Activated naive CD4-positive, alpha-beta T cell (primary cell): ENCODE measurements around the gene HTN3.
"Not testable (repeated sequence)": the region's sequence is repeated elsewhere in the genome, so short reads cannot be mapped to it uniquely, and the experiment has no call there.

ENCODE experiments used
- DNase-seq, 4 experiments: peaks; one replicate each; lab custom pipeline; 2025; lab: John Stamatoyannopoulos, UW

The HTN3 gene

GRCh38 chr4:70028159-70028558, at the start of gene HTN3:
Gene HTN3 (plus strand): TSS chr4:70028459. CDS start chr4:70030741, 2,282 bp downstream.
- not testable (repeated sequence) for DNase-seq

DNA sequence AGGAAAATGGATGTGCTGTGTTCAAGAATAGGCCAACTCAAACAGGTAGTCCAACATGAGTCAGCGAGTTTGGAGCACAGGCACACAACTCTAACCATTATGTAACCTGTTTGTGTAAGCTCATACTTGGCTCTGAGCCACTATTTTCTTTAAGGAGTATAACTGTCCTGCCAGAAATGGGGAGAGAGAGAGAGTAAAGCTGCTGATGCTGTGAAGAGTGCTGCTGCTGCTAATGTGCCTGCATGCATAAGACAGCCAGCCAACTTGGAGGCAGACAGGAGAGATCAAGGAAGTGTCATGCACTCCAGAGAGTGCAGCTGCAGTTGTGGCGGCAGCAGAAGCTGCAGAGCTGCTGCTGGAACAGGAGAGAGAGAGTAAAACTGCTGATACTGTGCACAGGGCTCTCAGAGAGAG, 44.2 kb upstream of the HTN3 start:
- no peak for DNase-seq

GRCh38 chr4:69986663-69987062, 41.6 kb upstream of the HTN3 start:
- no peak for DNase-seq

- no peak for DNase-seq
Observed at GRCh38 chr4:69991016-69991415, 37.2 kb upstream of the HTN3 start.

- no peak for DNase-seq
Observed at GRCh38 chr4:69994782-69995181, 33.5 kb upstream of the HTN3 start.

DNA sequence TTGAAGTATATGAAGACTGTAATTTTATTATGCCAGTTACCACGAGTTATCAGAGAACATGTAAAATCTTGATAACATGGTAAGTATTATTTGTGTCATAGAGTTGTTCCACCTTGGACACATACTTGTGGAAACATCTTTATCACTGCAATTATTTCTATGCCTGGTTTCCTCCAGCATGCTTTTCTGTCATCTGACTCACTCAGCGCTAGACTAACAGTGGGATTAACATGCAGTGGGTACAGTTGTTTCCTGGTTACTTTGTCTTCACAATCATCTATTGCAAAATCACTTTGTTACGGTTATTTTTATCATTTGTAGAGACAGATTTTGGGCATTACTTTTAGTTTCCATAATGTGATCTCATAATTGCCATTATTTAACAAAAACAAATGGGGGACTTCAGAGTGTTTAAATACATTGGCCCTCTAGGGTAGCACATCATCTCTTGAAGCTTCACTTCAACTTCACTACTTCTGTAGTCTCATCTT, 32.7 kb upstream of the HTN3 start, which contains the start of gene STATH:
STATH (plus strand) TSS at position 441 of the 491 bp plus-strand sequence. CDS start 2,472 bp downstream, outside the sequence.
- no peak for DNase-seq

DNA sequence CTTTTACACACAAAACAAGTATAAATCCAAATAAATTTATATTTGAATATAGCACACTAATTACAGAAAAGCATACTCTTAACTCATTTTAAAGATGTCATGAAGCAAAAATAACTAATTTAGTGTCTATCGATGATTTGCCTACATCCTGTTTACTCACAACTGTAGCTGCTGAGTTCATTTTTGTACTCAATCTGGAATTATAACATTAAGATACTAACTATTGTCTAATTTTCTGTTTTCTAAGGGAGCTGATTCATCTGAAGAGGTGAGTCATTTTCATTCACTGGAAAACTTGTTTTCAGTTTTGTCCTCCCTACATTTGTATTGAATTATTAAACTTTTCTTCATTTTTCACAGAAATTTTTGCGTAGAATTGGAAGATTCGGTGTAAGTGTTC, 28.8 kb upstream of the HTN3 start:
- DNase-seq, result no peak

- no peak for DNase-seq
Observed at GRCh38 chr4:70000711-70001110, 27.5 kb upstream of the HTN3 start.

DNA sequence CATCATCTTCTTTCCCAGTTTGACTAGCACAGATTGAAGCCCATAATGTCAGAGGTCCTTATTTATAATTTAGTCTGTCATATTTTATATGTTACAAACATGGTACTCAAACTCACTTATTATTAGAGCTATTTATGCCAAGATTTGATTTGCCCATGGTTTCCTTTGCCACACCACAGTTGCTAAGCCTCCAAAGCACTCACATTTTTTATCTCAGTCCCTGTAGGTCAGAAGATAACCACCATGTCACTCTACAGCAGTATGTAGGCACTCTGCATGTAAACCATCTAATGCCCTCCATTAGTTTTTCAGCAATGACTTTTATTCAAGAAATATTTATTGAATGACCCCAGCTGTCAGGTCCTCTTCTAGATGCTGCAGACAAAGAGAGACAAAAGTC, 25.8 kb upstream of the HTN3 start:
- DNase-seq, result no peak

DNA sequence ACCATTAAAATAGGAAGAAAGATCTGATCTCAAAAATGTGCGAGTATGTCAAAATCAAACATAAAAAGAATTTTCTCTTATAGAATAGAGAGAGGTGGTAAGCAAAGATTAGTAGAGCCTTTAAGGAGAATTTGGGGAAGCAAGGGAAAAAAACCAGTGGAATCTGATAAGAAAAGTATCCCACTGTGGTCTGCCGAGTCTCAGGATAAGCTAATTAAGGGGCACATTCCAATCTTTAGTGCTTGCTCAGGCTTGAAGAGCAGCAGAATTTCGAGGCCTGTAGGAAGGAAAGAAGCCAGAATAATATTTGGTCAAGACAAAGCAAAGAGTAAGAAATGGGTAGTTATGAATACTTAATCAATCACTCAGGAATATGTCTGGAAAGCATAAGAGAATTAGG, 19.5 kb upstream of the HTN3 start:
- no peak for DNase-seq

DNA sequence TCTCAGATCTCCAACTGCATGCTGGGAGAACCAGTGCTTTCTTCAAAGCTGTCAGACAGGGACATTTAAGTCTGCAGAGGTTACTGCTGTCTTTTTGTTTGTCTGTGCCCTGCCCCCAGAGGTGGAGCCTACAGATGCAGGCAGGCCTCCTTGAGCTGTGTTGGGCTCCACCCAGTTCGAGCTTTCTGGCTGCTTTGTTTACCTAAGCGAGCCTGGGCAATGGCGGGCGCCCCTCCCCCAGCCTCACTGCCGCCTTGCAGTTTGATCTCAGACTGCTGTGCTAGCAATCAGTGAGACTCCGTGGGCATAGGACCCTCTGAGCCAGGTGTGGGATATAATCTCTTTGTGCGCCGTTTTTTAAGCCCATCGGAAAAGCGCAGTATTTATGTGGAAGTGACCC, 9.3 kb upstream of the HTN3 start:
- DNase-seq, result not testable (repeated sequence)

DNA sequence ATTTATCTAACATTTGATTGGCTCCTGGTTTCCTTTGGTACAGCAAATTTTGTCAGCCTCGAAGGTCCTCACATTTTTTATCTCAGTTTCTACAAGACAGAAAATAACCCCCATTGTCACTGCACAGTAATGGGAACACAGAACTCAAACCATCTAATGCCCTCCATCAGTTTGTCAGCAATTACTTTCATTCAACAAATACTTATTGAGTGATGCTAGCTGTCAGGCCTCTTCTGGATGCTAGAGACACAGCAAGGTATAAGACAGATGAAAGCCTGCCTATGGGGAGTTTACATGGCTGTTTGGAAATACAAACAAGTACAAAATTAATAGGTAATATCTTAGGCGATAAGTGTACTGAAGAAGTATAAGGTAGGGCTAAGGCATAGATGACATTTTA, 5.0 kb upstream of the HTN3 start:
- DNase-seq, result no peak

GRCh38 chr4:70027011-70027410, 1.2 kb upstream of the HTN3 start:
- no peak for DNase-seq

GRCh38 chr4:70037559-70037958, 9.3 kb downstream of the HTN3 start:
- DNase-seq, result not testable (repeated sequence)

GRCh38 chr4:70039928-70040327, 11.7 kb downstream of the HTN3 start:
- DNase-seq, result not testable (repeated sequence)

GRCh38 chr4:70041652-70042286, 13.5 kb downstream of the HTN3 start:
- DNase-seq, result no peak

- not testable (repeated sequence) for DNase-seq
Observed at GRCh38 chr4:70050138-70050537, 21.9 kb downstream of the HTN3 start, which contains the start of gene HTN1. Gene HTN1 (plus strand): TSS chr4:70050438. CDS start chr4:70053077, 2,639 bp downstream.

GRCh38 chr4:70056534-70056933, 28.3 kb downstream of the HTN3 start:
- not testable (repeated sequence) for DNase-seq

DNA sequence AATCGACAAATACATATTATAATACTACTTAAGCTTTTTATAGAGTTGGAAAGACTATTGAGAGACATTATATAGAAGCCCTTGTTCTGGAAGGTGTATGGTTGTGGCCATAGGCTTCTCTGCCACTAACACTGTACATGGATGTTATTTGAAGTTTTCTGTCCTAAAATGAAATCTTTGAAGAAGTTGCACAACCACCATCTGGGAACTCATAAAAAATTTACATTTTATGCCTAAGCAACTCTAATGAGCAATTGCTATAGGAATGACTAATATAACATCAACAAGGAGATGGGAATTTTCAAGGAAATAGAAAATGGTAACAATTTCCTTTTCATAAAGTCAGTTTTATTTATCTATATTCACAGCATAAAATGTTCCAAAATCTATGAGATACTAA, 29.4 kb downstream of the HTN3 start:
- no peak for DNase-seq

GRCh38 chr4:70059149-70059548, 30.9 kb downstream of the HTN3 start:
- no peak for DNase-seq

- no peak for DNase-seq
Observed at GRCh38 chr4:70062000-70062399, 33.7 kb downstream of the HTN3 start.

- DNase-seq, result no peak
Observed at GRCh38 chr4:70080205-70080604, 51.9 kb downstream of the HTN3 start.
